Cardiac fibroblast (primary cell): ENCODE measurements around the gene SYTL1.

Experiments used
- DNase-seq, 2 donors: peaks; one replicate each; pipeline versions ENCODE4 v3.0.0 to v3.0.0-alpha.2; 2010; ENCODE audit warnings: low read depth in 2 of 2
- H3K4me3 ChIP-seq, 2 donors: replicated peaks in 1 of 2; 1 replicate in 1 of 2; 2 replicates in 1 of 2; pipeline ENCODE4 v1.5.1; 2011; ENCODE audit warnings: low read depth in 2 of 2, low read length in 2 of 2, mild to moderate bottlenecking in 2 of 2, moderate library complexity in 1 of 2
- CTCF ChIP-seq: IDR thresholded peaks from one replicate; pipeline ENCODE4 v1.5.1; 2011; ENCODE audit warnings: low read depth, mild to moderate bottlenecking, low read length, inconsistent platforms

The SYTL1 gene

GRCh38 chr1:27306071-27306470 lies 35.8 kb upstream of the SYTL1 start:
- DNase-seq: no peak
- H3K4me3 ChIP-seq: no peak overlapping the region
- no peak for TF ChIP-seq CTCF

- DNase-seq: no peak
- no peak for TF ChIP-seq CTCF
- H3K4me3 ChIP-seq: no peak overlapping the region
These were observed 34.7 kb upstream of the SYTL1 start for GRCh38 chr1:27306892-27307761.

DNA sequence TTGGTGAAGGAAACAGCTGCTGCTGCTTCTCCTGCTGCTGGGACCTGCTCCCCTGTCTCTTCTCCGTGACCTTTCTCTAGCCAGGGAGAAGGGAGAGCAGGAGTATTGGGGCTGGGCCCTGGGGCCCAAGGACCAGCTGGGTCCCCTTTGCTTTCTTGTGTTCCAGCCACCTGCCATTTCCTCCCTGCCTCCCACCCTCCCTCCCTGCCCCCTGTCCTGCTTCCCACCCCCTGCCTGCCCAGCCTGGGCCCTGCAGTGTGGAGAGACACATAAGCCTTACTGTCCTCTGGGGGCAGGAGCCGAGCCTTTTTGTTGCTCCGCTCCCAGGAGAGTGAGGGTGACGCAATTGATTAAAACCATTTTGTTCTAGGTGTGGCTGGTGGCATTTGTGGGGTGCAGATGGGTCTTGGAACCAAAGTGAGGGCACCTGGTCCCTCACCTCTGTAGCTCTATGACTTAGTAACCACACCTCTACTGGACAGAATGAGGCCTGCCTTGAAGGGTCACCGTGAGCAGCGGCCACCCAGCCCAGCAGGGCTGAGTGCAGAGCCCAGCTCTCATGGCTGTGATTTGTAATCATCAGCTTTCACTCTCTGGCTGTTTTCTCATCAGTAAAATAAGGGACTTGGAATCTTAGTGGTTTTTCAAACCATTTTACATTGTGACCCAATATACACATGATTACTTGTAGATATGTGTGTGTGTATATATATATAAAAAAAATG lies 33.8 kb upstream of the SYTL1 start:
- no peak for TF ChIP-seq CTCF
- DNase-seq: no peak

GRCh38 chr1:27314169-27314568 lies 27.7 kb upstream of the SYTL1 start:
- no peak overlapping the region for H3K4me3 ChIP-seq
- TF ChIP-seq CTCF: no peak
- no peak for DNase-seq

More for the DNA sequence above, 33.8 kb upstream of the SYTL1 start:
- H3K4me3 ChIP-seq: no peak overlapping the region

- no peak for TF ChIP-seq CTCF
- DNase-seq: no peak
- H3K4me3 ChIP-seq: no peak overlapping the region
These were observed 27.1 kb upstream of the SYTL1 start for GRCh38 chr1:27314737-27315136.

DNA sequence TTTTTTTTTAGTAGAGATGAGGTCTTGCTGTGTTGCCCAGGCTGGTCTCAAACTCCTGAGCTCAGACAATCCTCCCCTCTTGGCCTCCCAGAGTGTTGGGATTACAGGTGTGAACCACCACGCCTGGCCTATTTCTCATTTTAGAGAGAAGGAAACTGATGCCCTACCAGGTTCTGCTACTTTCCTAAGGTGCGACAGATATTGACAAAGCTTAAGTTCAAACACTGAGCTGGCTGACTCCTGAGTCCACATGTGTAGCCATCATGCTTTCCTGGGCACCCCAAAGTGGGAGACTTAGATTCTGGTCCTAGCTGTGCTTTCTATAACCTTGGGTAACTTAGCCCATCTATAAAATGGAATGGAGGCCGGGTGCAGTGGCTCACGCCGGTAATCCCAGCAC lies 25.0 kb upstream of the SYTL1 start:
- DNase-seq: no peak
- TF ChIP-seq CTCF: no peak
- no peak overlapping the region for H3K4me3 ChIP-seq
